GM12878 (cell line): ENCODE results near the gene FAAP100. TPM values are rescaled to one million over a fixed set of nuclear protein-coding genes. Genes with fewer than 3 reads are reported as not detected.

Source experiments
- ATAC-seq: fragments of 200-7000 bp; cut with Tn5 transposase; 3 replicates; pipeline ENCODE4 v1.9.1; 2020; ENCODE audit warnings: mild to moderate bottlenecking, moderate library complexity
- BruUV-seq: library from RNA; stranded (reverse); fragments of 400-500 nt; replicated peaks from 2 replicates; lab custom pipeline; 2021; lab: Mats Ljungman, UMichigan
- CTCF ChIA-PET: fragments of 300-600 bp; sonication (Branson Sonifier 250); formaldehyde crosslinking; extraction: SDS; loops from one replicate; lab custom pipeline; 2021; ENCODE audit warnings: inconsistent platforms; lab: Yijun Ruan, JAX
- POLR2A ChIA-PET: fragments of 350-600 bp; formaldehyde crosslinking; extraction: SDS; loops from one replicate; lab custom pipeline; 2021; ENCODE audit warnings: inconsistent platforms; lab: Charles Lee
- RAD21 ChIA-PET: fragments of 300-600 bp; sonication (Branson Sonifier 250); formaldehyde crosslinking; loops from one replicate; lab custom pipeline; 2023; ENCODE audit warnings: antibody characterized with exemption; ENCODE audit not compliant: unreplicated experiment; lab: Charles Lee
- SMC1A ChIA-PET: fragments of 300-600 bp; sonication (Branson Sonifier 250); formaldehyde crosslinking; loops from one replicate; lab custom pipeline; 2023; ENCODE audit not compliant: unreplicated experiment, uncharacterized antibody; lab: Charles Lee
- DNase-seq: peaks from one replicate; pipeline ENCODE4 v3.0.0-alpha.2; 2011; ENCODE audit warnings: low read depth, low spot score
- FAIRE-seq: peaks from 3 replicates; lab custom pipeline; 2011; peaks lifted over from hg19 to GRCh38; lab: Jason Lieb, UNC
- H2AFZ ChIP-seq: 2 replicates; pipeline ENCODE4 v1.6.0; 2011; ENCODE audit warnings: low read depth, low read length, control low read depth; ENCODE audit not compliant: control insufficient read depth
- H3K27ac ChIP-seq: 2 replicates; pipeline ENCODE4 v1.5.1; 2011; ENCODE audit warnings: control low read depth; ENCODE audit not compliant: control insufficient read depth, insufficient read depth
- H3K27me3 ChIP-seq, 2 experiments: replicated peaks in 1 of 2; 2 replicates each; pipeline versions ENCODE4 v1.6.0 to v1.6.1; 2011; ENCODE audit warnings: low read length in 1 of 2; ENCODE audit not compliant: control insufficient read depth in 2 of 2, insufficient read depth in 2 of 2
- H3K36me3 ChIP-seq, 2 experiments: 2 replicates each; pipeline ENCODE4 v1.5.1; 2011; ENCODE audit warnings: low read length in 1 of 2; ENCODE audit not compliant: control insufficient read depth in 2 of 2, insufficient read depth in 2 of 2
- H3K4me1 ChIP-seq: 2 replicates; pipeline ENCODE4 v1.6.1; 2011; ENCODE audit warnings: mild to moderate bottlenecking, low read length, moderate library complexity, mixed read lengths; ENCODE audit not compliant: control insufficient read depth, insufficient read depth
- H3K4me2 ChIP-seq: 2 replicates; pipeline ENCODE4 v1.6.0; 2011; ENCODE audit warnings: control low read depth; ENCODE audit not compliant: control insufficient read depth, insufficient read depth
- H3K4me3 ChIP-seq: fragments of 200-600 bp; sonication (generic); 2 replicates; pipeline ENCODE4 v1.5.1; 2016
- H3K79me2 ChIP-seq: 2 replicates; pipeline ENCODE4 v1.6.0; 2011; ENCODE audit warnings: low read length; ENCODE audit not compliant: control insufficient read depth, insufficient read depth
- H3K9ac ChIP-seq: 2 replicates; pipeline ENCODE4 v1.8.0; 2011; ENCODE audit warnings: low read length, control low read depth, mixed read lengths; ENCODE audit not compliant: control insufficient read depth, insufficient read depth
- H3K9me3 ChIP-seq: replicated peaks from 3 replicates; pipeline ENCODE4 v1.5.1; 2011; ENCODE audit warnings: mild to moderate bottlenecking, low read length; ENCODE audit not compliant: control insufficient read depth, insufficient read depth
- H4K20me1 ChIP-seq: 2 replicates; pipeline ENCODE4 v1.6.0; 2011; ENCODE audit not compliant: control insufficient read depth, insufficient read depth
- ETV6 ChIP-seq, 2 experiments: fragments of 450-650 bp in 1 of 2; IDR thresholded peaks in 1 of 2; conservative IDR thresholded peaks in 1 of 2; 2 replicates each; pipeline ENCODE4 v1.6.1; 2014; ENCODE audit warnings: antibody characterized with exemption in 1 of 2, borderline replicate concordance in 1 of 2, low read depth in 1 of 2, mild to moderate bottlenecking in 1 of 2, moderate library complexity in 1 of 2
- FOXM1 ChIP-seq: IDR thresholded peaks from 2 replicates; pipeline ENCODE4 v1.6.1; 2012; ENCODE audit warnings: low read depth, mild to moderate bottlenecking, inconsistent platforms, low read length, moderate library complexity
- IRF5 ChIP-seq: fragments of 450-650 bp; IDR thresholded peaks from 2 replicates; pipeline ENCODE4 v1.6.1; 2017; ENCODE audit warnings: borderline replicate concordance
- PKNOX1 ChIP-seq: fragments of 450-650 bp; IDR thresholded peaks from 2 replicates; pipeline ENCODE4 v1.6.1; 2016; ENCODE audit warnings: mild to moderate bottlenecking
- POLR2AphosphoS2 ChIP-seq: IDR thresholded peaks from 2 replicates; pipeline ENCODE4 v1.6.1; 2011; ENCODE audit warnings: low read depth, mild to moderate bottlenecking, low read length, improper control_type of control experiment, moderate library complexity
- RUNX3 ChIP-seq: IDR thresholded peaks from 2 replicates; pipeline ENCODE4 v1.6.1; 2012; ENCODE audit warnings: low read length, inconsistent platforms
- SREBF2 ChIP-seq: IDR thresholded peaks from 2 replicates; pipeline ENCODE4 v1.6.1; 2012; ENCODE audit warnings: mild to moderate bottlenecking, low read length
- SUPT20H ChIP-seq: IDR thresholded peaks from 2 replicates; pipeline ENCODE4 v1.6.1; 2011; ENCODE audit warnings: low read depth, mild to moderate bottlenecking, low read length, moderate library complexity, borderline replicate concordance; ENCODE audit not compliant: control insufficient read depth
- ZNF384 ChIP-seq: IDR thresholded peaks from 2 replicates; pipeline ENCODE4 v1.6.1; 2012; ENCODE audit warnings: low read depth, mild to moderate bottlenecking, low read length, improper control_type of control experiment, borderline replicate concordance
- ZZZ3 ChIP-seq: IDR thresholded peaks from 2 replicates; pipeline ENCODE4 v1.6.1; 2011; ENCODE audit warnings: low read depth; ENCODE audit not compliant: control insufficient read depth, insufficient read length
- WGBS: methylation state at CpG from one replicate; pipeline ENCODE4 v1.1.6; 2016; ENCODE audit warnings: low lambda C conversion rate; ENCODE audit not compliant: insufficient replicate concordance, insufficient coverage; ENCODE audit errors: missing lambda C conversion rate; 5-methylcytosine and 5-hydroxymethylcytosine counted together
- in situ Hi-C: fragments of 300-500 bp; cut with MboI; formaldehyde crosslinking; loops from 9 replicates; pipeline ENCODE4 v1.14.3; 2018; ENCODE audit warnings: mixed read lengths
- intact Hi-C: fragments of 100-400 bp; cut with micrococcal nuclease; formaldehyde crosslinking; loops from one replicate; pipeline ENCODE4 v1.14.2; 2022; ENCODE audit not compliant: unreplicated experiment
- polyA plus RNA-seq, 11 experiments: library from polyadenylated mRNA; depleted of rRNA in 4 of 11; unstranded in 6 of 11; stranded (reverse) in 5 of 11; fragments of >200 nt; fragmentation: Nextera tagmentation in 4 of 11; fragmentation: Illumina TruSeq in 1 of 11; extraction: Ambion mirVana in 4 of 11; extraction: Trizol in 1 of 11; gene quantifications; 1 replicate in 1 of 11; 2 replicates in 10 of 11; pipeline versions ENCODE4 v1.2.1 to v1.2.3, GENCODE V29; 2011 to 2016; ENCODE audit warnings: inconsistent platforms in 2 of 11, missing spikeins in 2 of 11, low read depth in 1 of 11
- total RNA-seq, 4 experiments: library from RNA; depleted of rRNA in 3 of 4; stranded (reverse); fragments of >200 nt in 3 of 4; fragmentation: Illumina TruSeq in 1 of 4; extraction: Trizol in 1 of 4; gene quantifications; 2 replicates each; pipeline versions ENCODE4 v1.2.1 to v1.2.3, GENCODE V29; 2013 to 2021
- TF ChIP-seq, protein P1 (sequence below): IDR thresholded peaks from 2 replicates; pipeline ENCODE4 v1.6.1; 2012; ENCODE audit warnings: low read depth, low read length, improper control_type of control experiment

FAAP100 gene
- total and polyA plus RNA-seq, 10 of the 15 experiments (the other 5 are each of a cell fraction or from before 2014, with no cell fraction given), result 0.11 to 46.2 (median 17.1) TPM

- no peak for ATAC-seq
- no peak for DNase-seq
- Histone ChIP-seq H3K27me3 (no peaks in the 10 kb centered on the region), H3K4me3 (no peak overlapping the region), H3K4me1 (peaks cover 4% of the 10 kb centered on the region; the same call in 1 of the 2 replicates), H3K79me2 (peaks cover 24% of the 10 kb centered on the region), H3K9me3 (no peaks in the 10 kb centered on the region), H2AFZ (no peak overlapping the region), H3K9ac (no peak overlapping the region), H4K20me1 (no peaks in the 10 kb centered on the region), H3K4me2 (no peak overlapping the region), H3K27ac (no peak overlapping the region), H3K36me3 (peaks cover 14 to 36% of the 10 kb centered on the region in 2 experiments; a peak in 3 of 4 replicates)
- TF ChIP-seq ETV6 (conservative IDR thresholded peaks at IDR 0.05 in 1 of 2, IDR thresholded peaks at IDR 0.05 in 1 of 2; ENCODE audit: borderline replicate concordance in 1 of 2, low read depth in 1 of 2) (no peak), ZZZ3 (no peak)
- in situ Hi-C loops (no loop called here), intact Hi-C loops (no loop called here)
- ChIA-PET RAD21 (no interaction called here), SMC1A (no interaction called here), POLR2A (no interaction called here), CTCF (no interaction called here)
- WGBS, result 85% methylated on average over 14 of the region's 14 CpGs
- BruUV-seq, result no TSS peak
- no peak for FAIRE-seq
Measured at GRCh38 chr17:81547614-81547982, 4.6 kb downstream of the FAAP100 start.

GRCh38 chr17:81546906-81547613 lies 5.1 kb downstream of the FAAP100 start:
- no peak overlapping the region for H3K9ac ChIP-seq
- peaks cover 14 to 36% of the 10 kb centered on the region in 2 experiments; a peak in 3 of 4 replicates for H3K36me3 ChIP-seq
- TF ChIP-seq FOXM1 (no peak), SREBF2 (no peak), POLR2AphosphoS2 (no peak), IRF5 (no peak), SUPT20H (no peak), ZNF384 (no peak), RUNX3 (no peak), PKNOX1 (no peak)
- TF ChIP-seq, protein P1, sequence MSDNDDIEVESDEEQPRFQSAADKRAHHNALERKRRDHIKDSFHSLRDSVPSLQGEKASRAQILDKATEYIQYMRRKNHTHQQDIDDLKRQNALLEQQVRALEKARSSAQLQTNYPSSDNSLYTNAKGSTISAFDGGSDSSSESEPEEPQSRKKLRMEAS, result no peak

More at GRCh38 chr17:81546906-81547613, 5.1 kb downstream of the FAAP100 start:
- H3K4me2 ChIP-seq, result no peak overlapping the region
- intact Hi-C loops, result no loop called here
- H2AFZ ChIP-seq, result no peak overlapping the region
- no TSS peak for BruUV-seq
- no peaks in the 10 kb centered on the region for H3K27me3 ChIP-seq
- in situ Hi-C loops, result no loop called here
- no peaks in the 10 kb centered on the region for H4K20me1 ChIP-seq
- 80% methylated on average over 36 of the region's 36 CpGs for WGBS
- DNase-seq (no peak), FAIRE-seq (no peak), ATAC-seq (no peak)
- RAD21 ChIA-PET, result no interaction called here
- no peak overlapping the region for H3K4me3 ChIP-seq
- POLR2A ChIA-PET, result no interaction called here
- peaks cover 4% of the 10 kb centered on the region; the same call in 1 of the 2 replicates for H3K4me1 ChIP-seq
- SMC1A ChIA-PET, result no interaction called here
- CTCF ChIA-PET, result interaction anchor here (1.4 kb wide), 1 partner anchor 14 kb away, joined by 3 read pairs; no protein-coding TSS in a partner anchor
- no peak overlapping the region for H3K27ac ChIP-seq
- H3K79me2 ChIP-seq, result peaks cover 22% of the 10 kb centered on the region
- no peaks in the 10 kb centered on the region for H3K9me3 ChIP-seq
